Mesothelial cell of epicardium (in vitro differentiated cells): ENCODE data around the gene VPS18. TPM values are rescaled to one million over a fixed set of nuclear protein-coding genes. Genes with fewer than 3 reads are reported as not detected.

Source experiments
- DNase-seq, 2 experiments: peaks; one replicate each; pipeline ENCODE4 v3.0.0; 2021; ENCODE audit warnings: low spot score in 2 of 2; ENCODE audit not compliant: unreplicated experiment in 2 of 2
- H3K27ac Mint-ChIP-seq: 2 replicates; pipeline ENCODE4 v1.8.0; 2021; ENCODE audit warnings: mixed read lengths
- H3K27me3 Mint-ChIP-seq: 2 replicates; pipeline ENCODE4 v1.8.0; 2021; ENCODE audit warnings: low read depth, mixed read lengths
- H3K36me3 Mint-ChIP-seq: 2 replicates; pipeline ENCODE4 v1.8.0; 2021; ENCODE audit warnings: mixed read lengths
- H3K4me1 Mint-ChIP-seq: 2 replicates; pipeline ENCODE4 v1.8.0; 2021; ENCODE audit warnings: mixed read lengths
- H3K4me3 Mint-ChIP-seq: 2 replicates; pipeline ENCODE4 v1.8.0; 2021; ENCODE audit warnings: mild to moderate bottlenecking, moderate library complexity, mixed read lengths
- H3K9me3 Mint-ChIP-seq: 2 replicates; pipeline ENCODE4 v1.8.0; 2021; ENCODE audit warnings: mixed read lengths
- CTCF ChIP-seq: fragments of 200-600 bp; sonication (generic); IDR thresholded peaks from one replicate; pipeline ENCODE4 v1.5.0; 2021; ENCODE audit warnings: antibody characterized with exemption; ENCODE audit not compliant: unreplicated experiment
- total RNA-seq: library from RNA; stranded (reverse); gene quantifications from 3 replicates; pipeline ENCODE4 v1.2.1, GENCODE V29; 2021

Gene VPS18
- total RNA-seq, 1 donor from 2014 or later, result 30.1 TPM

GRCh38 chr15:40932156-40932555, 37.9 kb downstream of the VPS18 start:
- no peak for DNase-seq
- no peak overlapping the region for H3K27ac Mint-ChIP-seq
- H3K9me3 Mint-ChIP-seq, result no peaks in the 10 kb centered on the region
- H3K36me3 Mint-ChIP-seq, result no peaks in the 10 kb centered on the region
- TF ChIP-seq CTCF, result no peak
- H3K27me3 Mint-ChIP-seq, result peaks cover 64% of the 10 kb centered on the region
- H3K4me3 Mint-ChIP-seq, result no peak overlapping the region
- H3K4me1 Mint-ChIP-seq, result peaks cover 29% of the 10 kb centered on the region

- no peak overlapping the region for H3K27ac Mint-ChIP-seq
- H3K4me1 Mint-ChIP-seq, result peaks cover 26% of the 10 kb centered on the region
- H3K36me3 Mint-ChIP-seq, result no peaks in the 10 kb centered on the region
- DNase-seq, result no peak
- peaks cover 56% of the 10 kb centered on the region for H3K27me3 Mint-ChIP-seq
- no peaks in the 10 kb centered on the region for H3K9me3 Mint-ChIP-seq
- H3K4me3 Mint-ChIP-seq, result no peak overlapping the region
- TF ChIP-seq CTCF, result no peak
These were observed 38.6 kb downstream of the VPS18 start for GRCh38 chr15:40932649-40933516.

GRCh38 chr15:40933517-40933902, 39.3 kb downstream of the VPS18 start:
- no peaks in the 10 kb centered on the region for H3K9me3 Mint-ChIP-seq
- no peak overlapping the region for H3K4me3 Mint-ChIP-seq
- no peak for DNase-seq
- H3K27me3 Mint-ChIP-seq, result peaks cover 51% of the 10 kb centered on the region
- H3K27ac Mint-ChIP-seq, result no peak overlapping the region
- TF ChIP-seq CTCF, result no peak
- peaks cover 23% of the 10 kb centered on the region for H3K4me1 Mint-ChIP-seq
- no peaks in the 10 kb centered on the region for H3K36me3 Mint-ChIP-seq

GRCh38 chr15:40934457-40934856, 40.2 kb downstream of the VPS18 start:
- TF ChIP-seq CTCF, result no peak
- DNase-seq, result no peak
- no peaks in the 10 kb centered on the region for H3K36me3 Mint-ChIP-seq
- peaks cover 15% of the 10 kb centered on the region for H3K4me1 Mint-ChIP-seq
- H3K9me3 Mint-ChIP-seq, result no peaks in the 10 kb centered on the region
- no peak overlapping the region for H3K4me3 Mint-ChIP-seq
- no peak overlapping the region for H3K27ac Mint-ChIP-seq
- H3K27me3 Mint-ChIP-seq, result peaks cover 41% of the 10 kb centered on the region

- no peak for DNase-seq
- Mint-ChIP-seq H3K4me3 (no peak overlapping the region), H3K4me1 (peaks cover 11% of the 10 kb centered on the region), H3K27ac (no peak overlapping the region), H3K36me3 (no peaks in the 10 kb centered on the region), H3K9me3 (no peaks in the 10 kb centered on the region), H3K27me3 (peaks cover 25% of the 10 kb centered on the region)
- TF ChIP-seq CTCF, result no peak
These were observed 42.0 kb downstream of the VPS18 start for GRCh38 chr15:40936234-40936708.
